ENCODE results near the gene AK4.

GRCh38 chr1:65279070-65279779, 131.2 kb downstream of the AK4 start:
- TF ChIP-seq CTCF (IDR thresholded peaks at IDR 0.05): no peak
- no peak for TF ChIP-seq ZFX (IDR thresholded peaks at IDR 0.05; ENCODE audit: borderline replicate concordance)

All from 22Rv1 (cell line).